ENCODE results near the gene P2RY6.

The P2RY6 gene

DNA sequence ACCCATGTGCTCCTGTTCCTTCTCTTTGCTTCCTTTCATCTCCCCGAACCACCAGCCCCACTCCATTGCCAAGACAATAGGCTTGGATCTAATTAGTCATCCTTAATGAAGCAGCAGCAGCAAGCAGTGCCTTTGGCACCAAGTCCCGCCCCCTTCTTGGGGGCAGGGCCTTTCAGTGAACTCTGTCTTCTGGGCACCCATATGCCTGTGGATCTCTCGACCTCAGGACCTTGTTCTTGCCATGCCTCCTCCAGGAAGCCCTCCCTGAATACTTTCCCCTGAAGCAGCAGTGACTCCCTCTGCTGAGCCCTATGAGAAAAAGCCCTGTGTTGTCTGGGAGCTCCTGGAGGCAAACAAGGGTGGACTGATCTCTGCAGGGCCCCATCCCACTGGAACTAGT, 68.0 kb downstream of the P2RY6 start:
- no peak for DNase-seq

DNA sequence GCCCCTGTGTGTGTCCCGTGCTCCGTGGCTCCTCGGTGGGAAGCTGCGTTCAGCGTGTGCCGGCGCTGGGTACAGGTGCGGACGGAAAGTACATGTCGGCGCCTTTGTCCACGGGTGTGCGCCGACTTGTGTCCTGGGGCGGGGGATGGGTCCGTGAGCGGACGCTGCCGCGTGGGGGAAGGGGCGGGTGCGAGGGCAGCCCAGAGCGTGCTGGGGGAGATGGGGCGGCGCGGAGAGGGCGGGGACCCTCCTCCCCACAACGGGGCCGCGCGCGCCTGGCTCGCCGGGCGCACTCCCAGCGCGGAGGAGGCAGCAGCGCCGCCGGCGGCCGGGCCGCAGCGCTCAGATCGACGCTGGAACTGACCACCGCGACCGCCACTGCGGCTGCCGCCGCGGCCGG, 70.5 kb downstream of the P2RY6 start:
- no peak for DNase-seq

DNA sequence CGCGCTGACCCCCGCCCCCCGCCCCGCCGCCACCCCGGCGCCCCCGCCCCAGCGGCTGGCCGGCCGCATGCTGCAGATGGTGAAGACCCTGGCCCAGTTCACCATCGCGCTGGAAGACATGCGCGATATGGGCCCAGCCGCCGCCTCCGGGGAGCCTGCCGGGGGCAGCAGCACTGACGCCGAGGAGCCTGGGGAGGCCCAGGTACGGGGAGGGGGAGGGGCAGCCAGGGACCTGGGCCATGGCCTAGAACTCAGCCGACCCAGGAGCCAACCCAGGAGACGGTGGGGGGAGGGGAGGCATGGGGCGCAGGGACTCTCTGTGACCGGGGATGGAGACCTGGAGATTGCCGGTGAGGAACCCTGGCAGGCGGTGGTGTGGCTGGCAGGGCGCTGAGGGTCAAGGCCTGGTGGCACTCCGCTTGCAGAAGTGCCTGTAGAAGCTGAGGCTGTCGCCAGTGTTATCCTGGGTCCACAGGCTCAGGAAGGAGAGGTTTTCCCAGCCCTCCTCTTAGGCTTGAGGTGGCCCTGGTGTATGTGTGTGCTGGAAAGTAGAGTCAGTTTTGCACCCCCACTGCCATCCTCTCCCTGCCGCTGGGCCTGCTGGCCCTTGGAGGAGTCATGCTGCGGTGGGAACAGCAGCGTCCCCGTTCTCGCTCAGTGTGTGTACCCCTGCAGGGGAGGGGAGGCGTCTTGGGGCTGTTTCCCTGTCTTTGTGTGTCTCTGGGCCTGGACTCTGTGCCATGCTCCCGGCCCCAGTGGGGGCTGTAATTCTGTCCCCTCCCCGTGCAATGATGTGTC, 71.1 kb downstream of the P2RY6 start:
- DNase-seq, result no peak

DNA sequence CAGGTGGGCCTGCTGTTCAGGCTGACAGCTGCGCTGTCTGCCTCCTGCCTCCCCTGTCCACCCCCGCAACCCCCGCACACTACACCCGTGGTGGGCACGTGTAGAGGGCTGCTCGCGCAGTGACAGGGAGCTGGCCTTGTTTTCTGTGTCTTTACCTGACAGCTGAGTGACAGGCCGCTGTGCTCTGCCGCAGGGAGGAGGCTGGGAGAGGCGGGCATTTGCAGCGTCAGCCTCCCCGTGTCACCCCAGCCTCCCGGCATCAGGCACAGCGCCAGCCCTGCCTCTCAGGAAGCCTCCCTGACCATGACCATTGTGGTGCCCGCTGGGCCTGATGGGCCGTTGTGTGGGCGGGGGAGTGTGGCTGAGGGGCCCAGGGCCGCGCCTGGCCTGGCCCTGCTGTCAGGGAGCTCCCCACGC, 72.1 kb downstream of the P2RY6 start:
- DNase-seq, result no peak

DNA sequence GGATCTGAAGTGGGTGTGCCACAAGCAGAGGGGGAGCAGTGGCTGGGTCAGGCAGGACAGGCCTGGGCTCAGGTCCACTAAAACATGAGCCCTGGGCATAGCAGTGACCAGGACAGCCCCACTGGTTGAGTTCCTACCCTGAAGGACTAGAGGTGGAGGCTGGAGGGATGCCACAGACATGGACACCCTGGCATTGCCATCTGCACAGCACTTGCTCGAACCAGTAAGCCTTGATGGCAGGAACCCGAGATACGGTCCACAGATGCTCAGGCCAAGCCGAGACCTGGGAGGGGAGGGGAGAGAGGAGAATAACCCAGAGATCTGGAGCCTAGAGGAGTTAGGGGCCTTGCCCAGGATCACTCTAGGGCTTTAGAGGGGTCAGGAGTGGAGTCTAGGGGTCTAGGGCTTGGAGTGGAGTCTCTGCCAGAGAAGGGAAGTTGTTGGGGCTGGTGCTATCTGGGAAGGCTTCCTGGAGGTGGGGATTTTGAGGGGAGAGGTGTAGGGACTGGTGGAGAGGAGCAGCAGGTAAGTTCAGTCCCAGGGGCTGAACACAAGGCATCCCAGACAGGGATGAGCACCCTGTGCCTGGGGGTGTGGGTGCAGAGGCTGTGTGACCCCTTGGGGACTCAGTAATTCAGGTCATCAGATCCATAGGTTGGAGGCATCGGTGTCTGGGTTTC, 73.5 kb downstream of the P2RY6 start:
- no peak for DNase-seq

DNA sequence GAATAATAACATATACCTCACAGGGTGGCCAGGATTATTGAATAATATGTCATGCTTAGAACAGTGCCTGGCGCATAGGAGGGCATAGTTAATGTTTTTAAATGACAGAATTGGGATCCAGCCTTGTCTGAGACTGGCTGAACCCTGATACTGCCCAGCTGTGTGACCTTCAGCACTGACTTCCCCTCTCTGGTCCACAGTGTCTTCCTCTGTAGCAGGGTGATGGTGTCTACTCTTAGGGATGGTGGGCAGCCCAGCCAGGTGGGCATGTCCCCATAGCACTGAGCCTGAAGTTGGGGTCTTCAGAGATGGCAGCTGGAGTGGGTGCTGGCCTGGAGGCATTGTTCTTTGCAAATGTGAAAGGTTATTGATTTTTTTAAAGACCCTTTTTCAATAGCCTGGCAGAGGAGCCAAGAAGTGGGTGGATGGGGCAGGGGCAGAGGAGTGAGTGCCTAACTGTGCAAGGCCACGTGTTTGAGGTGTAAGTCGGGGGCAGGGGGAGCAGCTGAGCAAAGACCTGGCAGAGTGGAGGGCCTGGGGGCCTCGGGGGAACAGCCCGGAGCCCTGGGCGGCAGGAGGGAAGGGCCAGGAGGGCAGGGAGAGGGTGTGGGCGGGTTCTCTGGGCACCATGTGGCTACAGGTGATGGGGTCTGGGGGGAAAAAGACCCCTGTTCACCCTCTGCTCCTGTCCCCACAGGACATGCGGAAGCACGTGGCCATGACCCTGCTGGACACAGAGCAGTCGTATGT, 74.2 kb downstream of the P2RY6 start:
- no peak for DNase-seq

DNA sequence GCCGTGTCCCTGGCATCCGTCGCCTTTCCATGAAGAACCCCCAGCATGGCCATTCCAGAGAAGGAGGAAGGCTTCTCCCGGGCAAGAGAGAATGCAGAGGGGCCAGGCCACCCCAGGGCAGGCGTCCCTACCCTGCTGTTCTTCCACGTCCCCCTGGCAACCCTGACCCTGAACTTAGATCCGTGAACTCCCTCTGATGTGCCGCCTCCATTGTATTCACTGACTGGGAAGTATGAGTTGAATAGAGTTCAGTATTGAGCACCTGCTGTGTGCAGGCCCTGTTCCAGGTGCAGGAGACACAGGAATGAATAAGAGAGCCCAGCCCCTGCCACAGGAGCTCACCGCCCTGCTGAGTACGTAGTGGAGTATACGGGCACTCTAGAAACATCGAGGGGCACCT, 74.9 kb downstream of the P2RY6 start:
- no peak for DNase-seq
